Measurements from ENCODE around the gene PLXDC2. TPM values are rescaled to one million over a fixed set of nuclear protein-coding genes. Genes with fewer than 3 reads are reported as not detected.

PLXDC2 gene
- total and polyA plus RNA-seq, 2 experiments from 2014 or later: 39.9 to 52.2 TPM

- Histone ChIP-seq H3K4me2 (no peak overlapping the region), H3K4me1 (ENCODE audit: insufficient read depth) (no peaks in the 10 kb centered on the region), H4K20me1 (ENCODE audit: insufficient read depth, poor library complexity, severe bottlenecking) (no peaks in the 10 kb centered on the region), H3K9me2 (replicated peaks; ENCODE audit: insufficient read depth) (no peaks in the 10 kb centered on the region), H2AFZ (no peak overlapping the region), H3K27ac (no peak overlapping the region), H3K79me2 (peaks cover 36% of the 10 kb centered on the region), H3K27me3 (no peaks in the 10 kb centered on the region), H3K4me3 (no peak overlapping the region), H3K9me3 (ENCODE audit: low read depth) (no peaks in the 10 kb centered on the region), H3K36me3 (replicated peaks; ENCODE audit: insufficient read depth, low read depth) (no peaks in the 10 kb centered on the region)
- 85% methylated on average over 2 of the region's 2 CpGs for WGBS (ENCODE audit: low lambda C conversion rate, missing lambda C conversion rate)
- TF ChIP-seq EZH2 (IDR thresholded peaks at IDR 0.05; ENCODE audit: borderline replicate concordance) (no peak), EZH2phosphoT487 (IDR thresholded peaks at IDR 0.05; ENCODE audit: low read depth, severe bottlenecking, unreplicated experiment) (no peak), CTCF (IDR thresholded peaks at IDR 0.05; ENCODE audit: poor library complexity) (no peak)
- no peak for DNase-seq (ENCODE audit: low spot score)
Measured at GRCh38 chr10:19825700-19826099, 9.5 kb downstream of the PLXDC2 start.

DNA sequence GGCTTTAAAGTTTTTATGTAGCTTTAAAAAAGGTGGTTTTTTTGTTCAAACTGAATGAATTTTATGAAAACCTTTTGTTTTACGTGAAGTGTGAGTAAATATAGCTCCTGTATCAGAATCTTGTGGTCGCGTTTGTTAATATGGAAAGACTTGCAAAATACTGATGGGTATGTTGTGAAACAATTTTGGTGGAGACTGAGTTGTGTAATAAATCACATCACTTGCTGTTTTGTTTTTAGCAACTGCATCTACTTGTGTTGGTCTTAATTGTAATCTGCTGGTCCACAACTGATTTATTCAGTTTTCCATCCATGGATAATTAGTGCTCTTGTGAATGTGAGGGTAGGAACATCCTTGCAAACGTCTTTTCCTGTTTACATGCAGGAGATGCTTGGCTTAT lies 10.5 kb downstream of the PLXDC2 start:
- Histone ChIP-seq H2AFZ (no peak overlapping the region), H3K9me2 (replicated peaks; ENCODE audit: insufficient read depth) (no peaks in the 10 kb centered on the region), H3K4me1 (ENCODE audit: insufficient read depth) (no peaks in the 10 kb centered on the region), H3K9me3 (ENCODE audit: low read depth) (no peaks in the 10 kb centered on the region), H4K20me1 (ENCODE audit: insufficient read depth, poor library complexity, severe bottlenecking) (no peaks in the 10 kb centered on the region), H3K4me2 (no peak overlapping the region), H3K27me3 (no peaks in the 10 kb centered on the region), H3K4me3 (no peak overlapping the region), H3K27ac (no peak overlapping the region), H3K36me3 (replicated peaks; ENCODE audit: insufficient read depth, low read depth) (no peaks in the 10 kb centered on the region), H3K79me2 (peaks cover 37% of the 10 kb centered on the region)
- no peak for DNase-seq (ENCODE audit: low spot score)
- WGBS (ENCODE audit: low lambda C conversion rate, missing lambda C conversion rate): 61% methylated on average over 4 of the region's 4 CpGs
- TF ChIP-seq CTCF (IDR thresholded peaks at IDR 0.05; ENCODE audit: poor library complexity) (no peak), EZH2 (IDR thresholded peaks at IDR 0.05; ENCODE audit: borderline replicate concordance) (no peak), EZH2phosphoT487 (IDR thresholded peaks at IDR 0.05; ENCODE audit: low read depth, severe bottlenecking, unreplicated experiment) (no peak)

DNA sequence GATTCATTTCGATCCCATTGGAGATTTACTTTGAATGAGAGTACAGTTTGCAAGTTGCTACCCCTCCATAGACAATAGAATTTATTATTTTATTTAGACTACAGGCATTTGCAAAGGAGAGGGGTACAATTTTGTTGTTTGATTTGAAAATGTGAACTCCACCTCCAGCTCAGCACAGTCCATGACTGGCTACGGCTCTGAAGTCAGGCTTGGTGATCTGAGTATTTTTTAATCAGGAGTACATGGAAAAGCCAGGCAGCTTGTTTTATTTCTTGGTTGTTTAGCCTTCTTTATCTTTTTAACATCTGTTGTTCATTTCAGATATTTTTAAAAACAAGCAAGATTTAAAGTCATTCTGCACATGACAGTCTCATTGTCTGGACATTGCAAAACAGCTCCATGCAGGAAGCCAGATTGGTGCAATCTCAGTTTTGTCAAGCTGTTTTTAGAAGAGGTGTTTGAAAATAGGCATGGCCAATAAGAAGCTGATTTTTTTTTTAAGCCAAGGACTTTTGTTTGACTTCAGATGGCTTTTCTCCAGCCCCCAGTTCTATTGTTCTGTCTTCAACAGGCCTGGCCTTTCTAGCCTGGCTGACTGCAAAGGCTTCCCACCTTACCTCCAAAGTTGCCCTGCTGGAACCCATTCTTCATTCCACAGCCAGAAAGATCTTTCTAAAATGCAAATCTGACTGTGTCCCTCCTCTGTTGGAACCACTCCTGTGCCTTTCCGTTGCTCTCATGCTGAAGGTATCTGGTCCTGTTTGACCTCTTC lies 12.2 kb downstream of the PLXDC2 start:
- no peak overlapping the region for H3K4me2 ChIP-seq
- no peaks in the 10 kb centered on the region for H3K9me2 ChIP-seq (replicated peaks; ENCODE audit: insufficient read depth)
- H3K36me3 ChIP-seq (replicated peaks; ENCODE audit: insufficient read depth, low read depth): no peaks in the 10 kb centered on the region
- peaks cover 37% of the 10 kb centered on the region for H3K79me2 ChIP-seq
- no peaks in the 10 kb centered on the region for H3K27me3 ChIP-seq
- TF ChIP-seq EZH2 (IDR thresholded peaks at IDR 0.05; ENCODE audit: borderline replicate concordance) (no peak), EZH2phosphoT487 (IDR thresholded peaks at IDR 0.05; ENCODE audit: low read depth, severe bottlenecking, unreplicated experiment) (no peak), CTCF (IDR thresholded peaks at IDR 0.05; ENCODE audit: poor library complexity) (no peak)
- no peak overlapping the region for H2AFZ ChIP-seq
- no peaks in the 10 kb centered on the region for H3K4me1 ChIP-seq (ENCODE audit: insufficient read depth)
- no peak for DNase-seq (ENCODE audit: low spot score)
- WGBS (ENCODE audit: low lambda C conversion rate, missing lambda C conversion rate): 74% methylated on average over 3 of the region's 3 CpGs
- no peak overlapping the region for H3K27ac ChIP-seq
- H4K20me1 ChIP-seq (ENCODE audit: insufficient read depth, poor library complexity, severe bottlenecking): no peaks in the 10 kb centered on the region
- no peak overlapping the region for H3K4me3 ChIP-seq
- H3K9me3 ChIP-seq (ENCODE audit: low read depth): no peaks in the 10 kb centered on the region

Data from hepatocyte (in vitro differentiated cells).